KMS-11 (cell line): ENCODE data around the gene RAB40C.

ENCODE experiments used
- H2AFZ ChIP-seq: fragments of 200-600 bp; sonication (generic); 2 replicates; pipeline ENCODE4 v1.6.1; 2016; ENCODE audit warnings: antibody characterized with exemption, mixed run types, low read depth
- H3K27ac ChIP-seq: fragments of 200-600 bp; sonication (generic); 2 replicates; pipeline ENCODE4 v1.6.1; 2016; ENCODE audit warnings: mild to moderate bottlenecking, mixed run types
- H3K27me3 ChIP-seq: fragments of 200-600 bp; sonication (generic); 2 replicates; pipeline ENCODE4 v1.6.1; 2017; ENCODE audit warnings: mild to moderate bottlenecking, low read depth, mixed run types, moderate library complexity; ENCODE audit not compliant: insufficient read depth
- H3K36me3 ChIP-seq: fragments of 200-600 bp; sonication (generic); 2 replicates; pipeline ENCODE4 v1.6.1; 2017; ENCODE audit warnings: mild to moderate bottlenecking, mixed run types; ENCODE audit not compliant: insufficient read depth
- H3K4me1 ChIP-seq: fragments of 200-600 bp; sonication (generic); 2 replicates; pipeline ENCODE4 v1.6.1; 2016; ENCODE audit warnings: mild to moderate bottlenecking, low read depth, mixed run types; ENCODE audit not compliant: poor library complexity, severe bottlenecking
- H3K4me2 ChIP-seq: fragments of 200-600 bp; sonication (generic); 2 replicates; pipeline ENCODE4 v1.7.0; 2016; ENCODE audit warnings: mild to moderate bottlenecking, mixed run types
- H3K4me3 ChIP-seq: fragments of 200-600 bp; sonication (generic); IDR thresholded peaks from 2 replicates; pipeline ENCODE4 v1.6.1; 2017; ENCODE audit warnings: low read depth, low read length, mixed read lengths; ENCODE audit not compliant: insufficient read depth
- H3K79me2 ChIP-seq: fragments of 200-600 bp; sonication (generic); 2 replicates; pipeline ENCODE4 v1.6.1; 2016; ENCODE audit warnings: low read depth, mixed run types; ENCODE audit not compliant: insufficient read depth
- H3K9ac ChIP-seq: fragments of 200-600 bp; sonication (generic); 2 replicates; pipeline ENCODE4 v1.6.1; 2016; ENCODE audit warnings: mild to moderate bottlenecking, mixed run types
- H4K20me1 ChIP-seq: fragments of 200-600 bp; sonication (generic); 2 replicates; pipeline ENCODE4 v1.6.1; 2016; ENCODE audit warnings: mild to moderate bottlenecking, mixed run types; ENCODE audit not compliant: insufficient read depth
- TF ChIP-seq, protein P1 (sequence below): fragments of 200-600 bp; sonication (generic); conservative IDR thresholded peaks from 2 replicates; pipeline ENCODE4 v1.6.1; 2017; ENCODE audit warnings: low read depth, mild to moderate bottlenecking, antibody characterized with exemption, low read length, moderate library complexity, mixed read lengths

Gene RAB40C

DNA sequence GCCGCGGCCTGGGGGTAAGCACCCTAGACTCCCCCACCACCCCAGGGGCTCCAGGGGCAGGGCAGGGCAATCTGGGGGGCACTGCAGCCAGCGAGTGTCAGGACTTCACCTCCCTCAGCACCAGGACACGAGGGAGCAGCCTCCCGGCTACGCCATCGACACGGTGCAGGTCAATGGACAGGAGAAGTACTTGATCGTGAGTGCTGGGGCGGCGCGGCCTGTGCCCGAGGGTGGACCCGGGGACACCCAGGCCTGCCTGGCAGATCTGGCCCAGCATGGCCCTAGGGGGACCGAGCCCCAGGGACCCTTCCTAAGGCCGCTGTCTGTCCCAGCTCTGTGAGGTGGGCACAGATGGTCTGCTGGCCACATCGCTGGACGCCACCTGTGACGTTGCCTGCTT is 82.5 kb downstream of the RAB40C start:
- H3K9ac ChIP-seq = no peak overlapping the region
- peaks cover 12% of the 10 kb centered on the region for H3K4me1 ChIP-seq
- no peak overlapping the region for H3K27ac ChIP-seq
- H4K20me1 ChIP-seq = no peaks in the 10 kb centered on the region
- no peak overlapping the region for H3K4me3 ChIP-seq
- peaks cover 3% of the 10 kb centered on the region; the same call in 1 of the 2 replicates for H3K36me3 ChIP-seq
- H2AFZ ChIP-seq = no peak overlapping the region
- no peak overlapping the region for H3K4me2 ChIP-seq
- TF ChIP-seq, protein P1, sequence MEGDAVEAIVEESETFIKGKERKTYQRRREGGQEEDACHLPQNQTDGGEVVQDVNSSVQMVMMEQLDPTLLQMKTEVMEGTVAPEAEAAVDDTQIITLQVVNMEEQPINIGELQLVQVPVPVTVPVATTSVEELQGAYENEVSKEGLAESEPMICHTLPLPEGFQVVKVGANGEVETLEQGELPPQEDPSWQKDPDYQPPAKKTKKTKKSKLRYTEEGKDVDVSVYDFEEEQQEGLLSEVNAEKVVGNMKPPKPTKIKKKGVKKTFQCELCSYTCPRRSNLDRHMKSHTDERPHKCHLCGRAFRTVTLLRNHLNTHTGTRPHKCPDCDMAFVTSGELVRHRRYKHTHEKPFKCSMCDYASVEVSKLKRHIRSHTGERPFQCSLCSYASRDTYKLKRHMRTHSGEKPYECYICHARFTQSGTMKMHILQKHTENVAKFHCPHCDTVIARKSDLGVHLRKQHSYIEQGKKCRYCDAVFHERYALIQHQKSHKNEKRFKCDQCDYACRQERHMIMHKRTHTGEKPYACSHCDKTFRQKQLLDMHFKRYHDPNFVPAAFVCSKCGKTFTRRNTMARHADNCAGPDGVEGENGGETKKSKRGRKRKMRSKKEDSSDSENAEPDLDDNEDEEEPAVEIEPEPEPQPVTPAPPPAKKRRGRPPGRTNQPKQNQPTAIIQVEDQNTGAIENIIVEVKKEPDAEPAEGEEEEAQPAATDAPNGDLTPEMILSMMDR = no peak
- H3K27me3 ChIP-seq = no peaks in the 10 kb centered on the region
- peaks cover 19% of the 10 kb centered on the region for H3K79me2 ChIP-seq

DNA sequence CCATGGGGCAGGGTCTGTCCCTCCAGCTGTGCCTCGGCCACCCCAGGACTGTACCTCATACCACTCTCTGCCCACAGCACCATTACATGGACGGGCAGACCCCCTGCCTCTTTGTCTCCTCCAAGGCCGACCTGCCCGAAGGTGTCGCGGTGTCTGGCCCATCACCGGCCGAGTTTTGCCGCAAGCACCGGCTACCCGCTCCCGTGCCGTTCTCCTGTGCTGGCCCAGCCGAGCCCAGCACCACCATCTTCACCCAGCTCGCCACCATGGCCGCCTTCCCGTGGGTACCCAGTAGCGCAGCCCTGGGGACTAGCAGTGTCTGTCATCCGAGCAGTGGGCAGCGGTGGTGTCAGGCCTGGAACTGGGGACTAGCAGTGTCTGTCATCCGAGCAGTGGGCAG is 83.0 kb downstream of the RAB40C start:
- Histone ChIP-seq H3K4me1 (peaks cover 8% of the 10 kb centered on the region), H3K27me3 (no peaks in the 10 kb centered on the region), H4K20me1 (no peaks in the 10 kb centered on the region), H3K27ac (no peak overlapping the region), H2AFZ (no peak overlapping the region), H3K4me2 (no peak overlapping the region), H3K9ac (no peak overlapping the region), H3K4me3 (no peak overlapping the region), H3K79me2 (peaks cover 19% of the 10 kb centered on the region), H3K36me3 (peaks cover 3% of the 10 kb centered on the region; the same call in 1 of the 2 replicates)
- TF ChIP-seq, protein P1 = no peak

DNA sequence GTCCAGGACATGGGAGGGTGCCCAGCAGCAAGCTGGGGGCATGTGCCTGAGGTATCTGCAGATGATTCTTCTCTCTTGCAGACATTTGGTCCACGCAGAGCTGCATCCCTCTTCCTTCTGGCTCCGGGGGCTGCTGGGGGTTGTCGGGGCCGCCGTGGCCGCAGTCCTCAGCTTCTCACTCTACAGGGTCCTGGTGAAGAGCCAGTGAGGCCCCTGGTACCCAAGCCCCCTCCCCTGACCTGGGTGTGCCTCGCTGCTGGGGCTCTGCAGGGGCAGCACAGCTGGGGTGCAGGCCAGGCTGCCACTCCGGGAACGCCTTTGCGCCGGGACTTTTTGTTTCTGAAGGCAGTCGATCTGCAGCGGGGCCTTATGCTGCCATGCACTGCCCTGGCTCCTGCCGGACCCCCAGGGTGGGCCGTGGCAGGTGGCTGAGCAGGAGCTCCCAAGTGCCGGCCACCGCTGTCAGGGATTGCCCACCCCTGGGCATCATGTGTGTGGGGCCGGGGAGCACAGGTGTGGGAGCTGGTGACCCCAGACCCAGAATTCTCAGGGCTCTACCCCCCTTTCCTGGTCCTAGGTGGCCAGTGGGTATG is 83.6 kb downstream of the RAB40C start:
- no peak overlapping the region for H3K4me2 ChIP-seq
- no peak overlapping the region for H3K9ac ChIP-seq
- H3K4me1 ChIP-seq = peaks cover 8% of the 10 kb centered on the region
- H3K36me3 ChIP-seq = peaks cover 3% of the 10 kb centered on the region; the same call in 1 of the 2 replicates
- no peak overlapping the region for H3K4me3 ChIP-seq
- no peaks in the 10 kb centered on the region for H4K20me1 ChIP-seq
- TF ChIP-seq, protein P1 = no peak
- no peak overlapping the region for H3K27ac ChIP-seq
- H3K79me2 ChIP-seq = peaks cover 13% of the 10 kb centered on the region
- no peaks in the 10 kb centered on the region for H3K27me3 ChIP-seq
- no peak overlapping the region for H2AFZ ChIP-seq

DNA sequence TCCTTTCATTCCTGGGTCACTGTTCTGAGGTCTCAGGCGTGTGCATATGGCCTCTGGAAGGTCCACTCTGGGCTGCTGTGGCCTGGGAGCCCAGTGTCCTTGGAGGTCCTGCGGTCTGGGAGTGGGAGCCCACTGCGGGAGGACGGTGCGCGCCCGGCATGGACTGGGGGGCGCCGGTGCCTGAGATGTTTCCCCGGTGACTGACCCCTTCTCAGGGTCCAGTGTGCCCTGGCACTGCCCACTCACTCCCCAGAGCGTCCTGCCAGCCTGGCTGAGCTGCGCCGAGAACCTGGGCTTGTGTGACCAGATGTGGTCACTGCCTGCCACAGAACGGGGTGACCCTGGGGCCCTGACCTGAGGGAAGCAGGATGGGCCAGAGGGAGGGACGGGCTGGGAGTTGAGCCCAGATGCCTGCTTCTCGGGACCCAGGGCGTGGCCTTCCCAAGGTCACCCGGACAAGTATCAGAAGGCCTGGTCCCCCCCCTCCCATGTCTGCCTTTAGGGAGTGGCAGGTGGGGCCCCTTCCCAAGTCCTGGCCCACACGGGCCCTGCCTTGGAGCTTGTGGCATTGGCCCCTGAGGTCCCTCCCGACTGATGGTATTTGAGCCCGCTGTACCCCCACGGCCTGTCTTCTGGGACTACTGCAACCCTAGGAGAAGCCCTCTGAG is 84.5 kb downstream of the RAB40C start:
- Histone ChIP-seq H3K4me1 (peaks cover under 1% of the 10 kb centered on the region), H3K36me3 (peaks cover 3% of the 10 kb centered on the region; the same call in 1 of the 2 replicates), H3K27me3 (no peaks in the 10 kb centered on the region), H3K9ac (no peak overlapping the region), H3K4me2 (no peak overlapping the region), H3K4me3 (no peak overlapping the region), H3K79me2 (peaks cover 5% of the 10 kb centered on the region; the same call in 1 of the 2 replicates), H4K20me1 (no peaks in the 10 kb centered on the region), H2AFZ (no peak overlapping the region), H3K27ac (no peak overlapping the region)
- TF ChIP-seq, protein P1 = no peak
